GM18907 (cell line): Measurements from ENCODE around the gene KMT2B.

Experiments
- ATAC-seq: cut with Tn5 transposase; IDR thresholded peaks from one replicate; pipeline ENCODE4 v1.9.1; 2021; ENCODE audit warnings: mild to moderate bottlenecking, moderate library complexity; ENCODE audit not compliant: unreplicated experiment

Gene KMT2B

GRCh38 chr19:35725216-35725861 lies 7.5 kb downstream of the KMT2B start:
- no peak for ATAC-seq

GRCh38 chr19:35727053-35727955 lies 9.5 kb downstream of the KMT2B start:
- no peak for ATAC-seq

- ATAC-seq, result no peak
These were observed 10.3 kb downstream of the KMT2B start for GRCh38 chr19:35727956-35728706.

GRCh38 chr19:35729021-35729420 lies 11.2 kb downstream of the KMT2B start:
- no peak for ATAC-seq

GRCh38 chr19:35729763-35730162 lies 12.0 kb downstream of the KMT2B start:
- no peak for ATAC-seq

- no peak for ATAC-seq
These were observed 12.5 kb downstream of the KMT2B start for GRCh38 chr19:35730326-35730725.

GRCh38 chr19:35731353-35731752 lies 13.6 kb downstream of the KMT2B start:
- ATAC-seq, result no peak

GRCh38 chr19:35731779-35732405 lies 14.1 kb downstream of the KMT2B start:
- ATAC-seq, result no peak

- no peak for ATAC-seq
These were observed 14.9 kb downstream of the KMT2B start for GRCh38 chr19:35732540-35733179.

GRCh38 chr19:35733180-35734125 lies 15.7 kb downstream of the KMT2B start:
- no peak for ATAC-seq

- ATAC-seq, result no peak
These were observed 16.5 kb downstream of the KMT2B start for GRCh38 chr19:35734273-35734672.

- ATAC-seq, result no peak
These were observed 17.1 kb downstream of the KMT2B start for GRCh38 chr19:35734889-35735288.

GRCh38 chr19:35736913-35737886 lies 19.4 kb downstream of the KMT2B start:
- ATAC-seq, result no peak

GRCh38 chr19:35738021-35738886 lies 20.5 kb downstream of the KMT2B start:
- ATAC-seq, result no peak

GRCh38 chr19:35738887-35739229 lies 21.1 kb downstream of the KMT2B start:
- no peak for ATAC-seq

GRCh38 chr19:35739275-35740107 lies 21.7 kb downstream of the KMT2B start:
- no peak for ATAC-seq

- ATAC-seq, result no peak
These were observed 22.3 kb downstream of the KMT2B start for GRCh38 chr19:35740108-35740422.
